ENCODE measurements around the gene ALDH2. TPM values are rescaled to one million over a fixed set of nuclear protein-coding genes. Genes with fewer than 3 reads are reported as not detected.

Gene ALDH2
- total and polyA plus RNA-seq, 2 donors from 2014 or later, result 178 to 318 TPM

GRCh38 chr12:111753144-111753881 is 13.4 kb upstream of the ALDH2 start:
- FAIRE-seq, result no peak
- intact Hi-C loops (cut with DNase I), result no loop called here
- H3K4me1 ChIP-seq (ENCODE audit: control insufficient read depth in 2 of 3, insufficient read depth in 2 of 3, low read depth in 1 of 3, low read length in 3 of 3), result peaks cover 0 to 9% (median 0%) of the 10 kb centered on the region in 3 donors

GRCh38 chr12:111754671-111755070 is 12.1 kb upstream of the ALDH2 start:
- H3K27ac ChIP-seq (ENCODE audit: low read depth in 2 of 2, low read length in 2 of 2), result no peak overlapping the region
- H3K4me3 ChIP-seq (ENCODE audit: low read length in 3 of 3), result no peak overlapping the region

More at GRCh38 chr12:111753144-111753881, 13.4 kb upstream of the ALDH2 start:
- peak; percentile 87 for TF ChIP-seq CTCF (IDR thresholded peaks at IDR 0.05; ENCODE audit: borderline replicate concordance, extremely low read depth, insufficient read depth)
- Histone ChIP-seq H3K36me3 (ENCODE audit: control insufficient read depth in 2 of 3, insufficient read depth in 3 of 3, low read length in 3 of 3) (peaks cover 0 to 20% (median 8%) of the 10 kb centered on the region in 3 donors), H3K27me3 (ENCODE audit: control insufficient read depth, insufficient read depth, low read length) (no peaks in the 10 kb centered on the region), H3K27ac (ENCODE audit: low read depth in 2 of 2, low read length in 2 of 2) (no peak overlapping the region), H3K9me3 (ENCODE audit: control insufficient read depth in 2 of 3, insufficient read depth in 1 of 3, low read length in 3 of 3) (no peaks in the 10 kb centered on the region), H3K4me3 (ENCODE audit: low read length in 3 of 3) (no peak overlapping the region), H3K9ac (ENCODE audit: low read length in 3 of 3) (no peak overlapping the region)
- peak; percentile 56 to 83 (median 65) for DNase-seq

GRCh38 chr12:111756196-111756595 is 10.5 kb upstream of the ALDH2 start:
- TF ChIP-seq CTCF (IDR thresholded peaks at IDR 0.05; ENCODE audit: borderline replicate concordance, extremely low read depth, insufficient read depth), result no peak
- Histone ChIP-seq H3K36me3 (ENCODE audit: control insufficient read depth in 2 of 3, insufficient read depth in 3 of 3, low read length in 3 of 3) (peaks cover 0 to 12% (median 5%) of the 10 kb centered on the region in 3 donors), H3K4me1 (ENCODE audit: control insufficient read depth in 2 of 3, insufficient read depth in 2 of 3, low read depth in 1 of 3, low read length in 3 of 3) (peaks cover 0 to 4% (median 0%) of the 10 kb centered on the region in 3 donors), H3K27me3 (ENCODE audit: control insufficient read depth, insufficient read depth, low read length) (no peaks in the 10 kb centered on the region), H3K9me3 (ENCODE audit: control insufficient read depth in 2 of 3, insufficient read depth in 1 of 3, low read length in 3 of 3) (no peaks in the 10 kb centered on the region), H3K27ac (ENCODE audit: low read depth in 2 of 2, low read length in 2 of 2) (no peak overlapping the region), H3K9ac (ENCODE audit: low read length in 3 of 3) (no peak overlapping the region), H3K4me3 (ENCODE audit: low read length in 3 of 3) (no peak overlapping the region)
- intact Hi-C loops (cut with DNase I), result no loop called here
- no peak for FAIRE-seq
- peak in 1 of 5 donors; percentile 54 for DNase-seq

More at GRCh38 chr12:111754671-111755070, 12.1 kb upstream of the ALDH2 start:
- no peak overlapping the region for H3K9ac ChIP-seq (ENCODE audit: low read length in 3 of 3)
- intact Hi-C loops (cut with DNase I), result no loop called here
- TF ChIP-seq CTCF (IDR thresholded peaks at IDR 0.05; ENCODE audit: borderline replicate concordance, extremely low read depth, insufficient read depth), result no peak
- H3K27me3 ChIP-seq (ENCODE audit: control insufficient read depth, insufficient read depth, low read length), result no peaks in the 10 kb centered on the region
- FAIRE-seq, result no peak
- no peak for DNase-seq
- peaks cover 0 to 4% (median 0%) of the 10 kb centered on the region in 3 donors for H3K4me1 ChIP-seq (ENCODE audit: control insufficient read depth in 2 of 3, insufficient read depth in 2 of 3, low read depth in 1 of 3, low read length in 3 of 3)
- H3K36me3 ChIP-seq (ENCODE audit: control insufficient read depth in 2 of 3, insufficient read depth in 3 of 3, low read length in 3 of 3), result peaks cover 0 to 12% (median 5%) of the 10 kb centered on the region in 3 donors
- H3K9me3 ChIP-seq (ENCODE audit: control insufficient read depth in 2 of 3, insufficient read depth in 1 of 3, low read length in 3 of 3), result no peaks in the 10 kb centered on the region

Data from kidney (tissue), 14 donors.